ENCODE data around the gene NTNG1.

DNA sequence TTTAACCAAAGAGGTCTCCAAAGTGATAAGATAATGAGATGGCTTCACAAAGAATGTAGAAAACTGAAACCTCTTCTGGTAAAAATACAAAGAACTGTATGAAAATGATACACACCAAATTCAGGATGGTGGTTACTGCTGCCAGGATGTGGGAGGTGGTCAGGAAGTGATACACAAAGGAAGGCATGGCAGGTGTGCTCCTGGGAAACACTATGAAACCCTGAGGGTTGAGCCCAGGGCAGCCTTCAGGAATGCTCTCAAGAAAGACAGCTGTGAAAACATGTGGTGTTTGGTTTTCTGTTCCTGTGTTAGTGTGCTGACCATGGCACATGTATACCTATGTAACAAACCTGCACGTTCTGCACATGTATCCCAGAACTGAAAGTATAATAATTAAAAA is 109.3 kb downstream of the NTNG1 start:
- TF ChIP-seq, protein P1, sequence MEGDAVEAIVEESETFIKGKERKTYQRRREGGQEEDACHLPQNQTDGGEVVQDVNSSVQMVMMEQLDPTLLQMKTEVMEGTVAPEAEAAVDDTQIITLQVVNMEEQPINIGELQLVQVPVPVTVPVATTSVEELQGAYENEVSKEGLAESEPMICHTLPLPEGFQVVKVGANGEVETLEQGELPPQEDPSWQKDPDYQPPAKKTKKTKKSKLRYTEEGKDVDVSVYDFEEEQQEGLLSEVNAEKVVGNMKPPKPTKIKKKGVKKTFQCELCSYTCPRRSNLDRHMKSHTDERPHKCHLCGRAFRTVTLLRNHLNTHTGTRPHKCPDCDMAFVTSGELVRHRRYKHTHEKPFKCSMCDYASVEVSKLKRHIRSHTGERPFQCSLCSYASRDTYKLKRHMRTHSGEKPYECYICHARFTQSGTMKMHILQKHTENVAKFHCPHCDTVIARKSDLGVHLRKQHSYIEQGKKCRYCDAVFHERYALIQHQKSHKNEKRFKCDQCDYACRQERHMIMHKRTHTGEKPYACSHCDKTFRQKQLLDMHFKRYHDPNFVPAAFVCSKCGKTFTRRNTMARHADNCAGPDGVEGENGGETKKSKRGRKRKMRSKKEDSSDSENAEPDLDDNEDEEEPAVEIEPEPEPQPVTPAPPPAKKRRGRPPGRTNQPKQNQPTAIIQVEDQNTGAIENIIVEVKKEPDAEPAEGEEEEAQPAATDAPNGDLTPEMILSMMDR (IDR thresholded peaks at IDR 0.05; ENCODE audit: control extremely low read depth in 1 of 3, insufficient read depth in 1 of 3, low read depth in 1 of 3, low read length in 3 of 3) = no peak
- no peak for TF ChIP-seq RFX5 (IDR thresholded peaks at IDR 0.05; ENCODE audit: borderline replicate concordance, low read depth, low read length)
